SIG-M5 (cell line): Measurements from ENCODE around the gene PIN1.

Experiments
- DNase-seq: peaks from one replicate; lab custom pipeline; 2025; lab: John Stamatoyannopoulos, UW

The PIN1 gene

GRCh38 chr19:9857076-9857721 lies 22.1 kb downstream of the PIN1 start:
- no peak for DNase-seq

GRCh38 chr19:9857920-9858746 lies 23.0 kb downstream of the PIN1 start:
- DNase-seq: no peak

GRCh38 chr19:9858766-9859165 lies 23.6 kb downstream of the PIN1 start:
- no peak for DNase-seq

- DNase-seq: no peak
Measured at GRCh38 chr19:9860407-9860806, 25.3 kb downstream of the PIN1 start.

- no peak for DNase-seq
Measured at GRCh38 chr19:9861503-9861902, 26.4 kb downstream of the PIN1 start.

- no peak for DNase-seq
Measured at GRCh38 chr19:9862938-9863337, 27.8 kb downstream of the PIN1 start.

GRCh38 chr19:9863759-9864158 lies 28.6 kb downstream of the PIN1 start:
- DNase-seq: no peak

GRCh38 chr19:9865732-9866501 lies 30.8 kb downstream of the PIN1 start:
- DNase-seq: no peak

GRCh38 chr19:9868983-9869617 lies 34.0 kb downstream of the PIN1 start:
- DNase-seq: no peak

GRCh38 chr19:9871626-9872338 lies 36.7 kb downstream of the PIN1 start:
- no peak for DNase-seq

GRCh38 chr19:9872618-9873242 lies 37.6 kb downstream of the PIN1 start:
- DNase-seq: no peak

- no peak for DNase-seq
Measured at GRCh38 chr19:9875031-9875627, 40.0 kb downstream of the PIN1 start.

GRCh38 chr19:9875796-9876195 lies 40.7 kb downstream of the PIN1 start:
- no peak for DNase-seq

GRCh38 chr19:9877780-9878510 lies 42.8 kb downstream of the PIN1 start:
- DNase-seq: no peak

GRCh38 chr19:9878511-9879196 lies 43.5 kb downstream of the PIN1 start:
- no peak for DNase-seq

GRCh38 chr19:9881720-9882119 lies 46.6 kb downstream of the PIN1 start:
- DNase-seq: no peak

- DNase-seq: no peak
Measured at GRCh38 chr19:9883231-9883758, 48.2 kb downstream of the PIN1 start.

GRCh38 chr19:9883764-9884163 lies 48.6 kb downstream of the PIN1 start:
- no peak for DNase-seq

GRCh38 chr19:9885077-9885552 lies 50.0 kb downstream of the PIN1 start:
- DNase-seq: no peak
